Measurements from ENCODE around the gene PHLDA1. TPM values are rescaled to one million over a fixed set of nuclear protein-coding genes. Genes with fewer than 3 reads are reported as not detected.
"Not testable (repeated sequence)": the region's sequence is repeated elsewhere in the genome, so short reads cannot be mapped to it uniquely, and the experiment has no call there.

The PHLDA1 gene
- total RNA-seq, 1 donor from 2014 or later, result 45.7 TPM

- DNase-seq (ENCODE audit: low spot score), result no peak
Measured at GRCh38 chr12:75986001-75986746, 45.4 kb downstream of the PHLDA1 start.

GRCh38 chr12:75985566-75985965 lies 46.0 kb downstream of the PHLDA1 start:
- no peak for DNase-seq (ENCODE audit: low spot score)

- DNase-seq (ENCODE audit: low spot score), result no peak
Measured at GRCh38 chr12:75984577-75985182, 46.9 kb downstream of the PHLDA1 start.

GRCh38 chr12:75983851-75984250 lies 47.7 kb downstream of the PHLDA1 start:
- DNase-seq (ENCODE audit: low spot score), result not testable (repeated sequence)

GRCh38 chr12:75982979-75983660 lies 48.5 kb downstream of the PHLDA1 start:
- no peak for DNase-seq (ENCODE audit: low spot score)

GRCh38 chr12:75982169-75982564 lies 49.4 kb downstream of the PHLDA1 start:
- DNase-seq (ENCODE audit: low spot score), result no peak

GRCh38 chr12:75981247-75982168 lies 50.1 kb downstream of the PHLDA1 start:
- no peak for DNase-seq (ENCODE audit: low spot score)

- no peak for DNase-seq (ENCODE audit: low spot score)
Measured at GRCh38 chr12:75979181-75979580, 52.4 kb downstream of the PHLDA1 start.

- no peak for DNase-seq (ENCODE audit: low spot score)
Measured at GRCh38 chr12:75978677-75979076, 52.9 kb downstream of the PHLDA1 start.

GRCh38 chr12:75977952-75978671 lies 53.5 kb downstream of the PHLDA1 start:
- DNase-seq (ENCODE audit: low spot score), result no peak

GRCh38 chr12:75977590-75977951 lies 54.0 kb downstream of the PHLDA1 start:
- DNase-seq (ENCODE audit: low spot score), result no peak

- no peak for DNase-seq (ENCODE audit: low spot score)
Measured at GRCh38 chr12:75976913-75977312, 54.7 kb downstream of the PHLDA1 start.

GRCh38 chr12:75976113-75976512 lies 55.5 kb downstream of the PHLDA1 start:
- DNase-seq (ENCODE audit: low spot score), result no peak

GRCh38 chr12:75975702-75976101 lies 55.9 kb downstream of the PHLDA1 start:
- DNase-seq (ENCODE audit: low spot score), result no peak

Other genes with a start within 250 kb of the PHLDA1 start
- gene NAP1L1, start 52.9 kb upstream of the PHLDA1 start, total RNA-seq, result 435 TPM

Data from mesenteric fat pad (tissue), 1 donor.